NCI-H446 (cell line): Measurements from ENCODE around the gene RAB3GAP2.
"Not testable (repeated sequence)": the region's sequence is repeated elsewhere in the genome, so short reads cannot be mapped to it uniquely, and the experiment has no call there.

Experiments
- DNase-seq, 2 experiments: peaks; one replicate each; lab custom pipeline; 2025; lab: John Stamatoyannopoulos, UW

RAB3GAP2 gene

GRCh38 chr1:220272047-220272840, at the start of gene RAB3GAP2:
TSS of gene RAB3GAP2 (minus strand) at chr1:220272453. CDS start at chr1:220272337, 116 bp downstream.
- peak; percentile 89 to 98 for DNase-seq

DNA sequence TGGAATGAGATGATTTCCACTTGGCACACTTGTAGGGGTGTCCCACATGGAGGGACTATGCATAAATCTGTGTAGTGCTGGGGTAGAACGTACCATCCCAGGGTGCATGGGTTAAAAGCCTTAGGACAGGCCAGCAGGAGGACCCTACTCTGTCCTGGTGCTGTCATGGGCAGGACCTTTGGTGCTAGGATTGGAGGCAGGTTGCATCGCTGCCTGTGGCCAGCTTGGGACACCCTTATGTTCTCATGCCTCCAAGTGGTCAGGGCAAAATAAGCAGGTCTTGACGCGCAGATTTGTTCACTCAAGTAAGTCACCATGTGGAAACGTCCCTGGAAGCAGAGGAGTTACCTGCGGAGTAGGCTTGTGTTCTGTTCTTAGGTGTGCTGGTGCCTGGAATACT, 49.5 kb upstream of the RAB3GAP2 start:
- no peak for DNase-seq

DNA sequence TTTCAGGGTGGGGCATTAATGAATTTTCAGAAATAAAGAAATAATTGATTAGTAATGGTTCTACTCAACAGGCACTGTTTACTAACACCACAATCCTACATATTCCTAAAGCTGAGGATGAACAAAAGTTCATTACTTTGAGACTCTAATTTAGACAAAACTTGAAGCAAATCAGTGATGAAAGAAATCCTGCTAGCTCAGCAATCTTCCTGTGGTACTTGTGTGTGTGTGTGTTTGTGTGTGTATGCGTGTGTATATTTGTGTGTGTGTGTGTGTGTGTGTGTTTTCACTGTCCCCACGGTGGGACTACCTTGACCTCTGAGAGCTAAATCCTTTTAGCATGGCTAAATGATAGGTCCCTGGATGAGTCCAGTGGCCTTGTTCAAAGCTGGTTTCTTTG, 48.5 kb upstream of the RAB3GAP2 start:
- DNase-seq, result no peak

DNA sequence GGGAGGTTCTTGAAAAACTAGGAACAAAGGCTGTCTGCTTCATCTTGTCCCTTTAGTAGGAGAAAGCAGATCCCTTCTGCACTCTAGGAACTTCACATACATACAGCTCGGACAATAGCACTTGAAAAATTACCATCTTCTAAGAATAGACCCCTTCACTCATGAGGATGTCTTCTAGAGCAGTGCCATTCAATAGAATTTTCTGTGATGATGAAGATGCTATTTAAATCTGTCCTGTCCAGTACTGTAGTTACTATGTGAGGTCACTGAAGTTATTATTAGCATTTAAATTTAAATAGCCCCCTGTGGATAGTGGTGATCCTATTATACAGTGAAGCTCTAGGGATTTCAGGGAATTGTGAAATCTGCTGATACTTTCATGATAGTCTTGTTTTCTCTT, 46.4 kb upstream of the RAB3GAP2 start:
- no peak for DNase-seq

DNA sequence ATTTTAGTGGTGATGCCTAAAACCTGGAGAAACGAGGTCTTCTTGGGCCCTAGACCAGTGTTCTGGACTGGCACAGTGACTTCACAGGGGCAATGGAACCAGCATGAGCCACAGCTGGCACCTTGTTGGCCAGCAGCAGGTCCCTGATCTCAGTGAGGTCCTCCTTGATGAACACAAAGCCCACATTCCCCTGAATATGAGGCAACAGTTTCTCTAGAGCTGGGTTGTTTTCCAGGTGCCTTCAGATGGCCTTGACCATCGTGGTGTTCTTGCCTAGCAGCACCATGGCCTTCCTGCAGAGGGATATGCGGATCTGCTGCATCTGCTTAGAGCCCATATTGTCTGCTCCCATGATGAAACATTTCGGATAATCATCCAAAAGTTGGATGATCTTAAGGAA, 44.9 kb upstream of the RAB3GAP2 start:
- no peak for DNase-seq

DNA sequence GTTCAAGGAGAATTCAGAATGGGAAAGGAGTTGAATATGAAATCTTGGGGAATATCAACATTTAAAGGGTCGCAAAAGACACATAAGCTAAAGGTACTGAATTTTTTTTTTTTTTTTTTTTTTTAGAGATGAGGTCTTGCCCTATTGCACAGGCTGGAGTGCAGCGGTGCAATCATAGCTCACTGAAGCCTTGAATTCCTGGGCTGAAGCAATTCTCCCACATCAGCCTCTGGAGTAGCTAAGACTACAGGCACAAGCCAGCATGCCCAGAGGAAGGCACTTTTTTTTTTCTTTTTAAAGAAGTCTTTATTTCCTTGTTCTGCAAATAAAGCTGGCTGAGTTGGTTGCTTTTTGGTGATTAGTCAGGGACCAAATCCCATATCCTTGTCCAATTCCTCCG, 44.1 kb upstream of the RAB3GAP2 start:
- no peak for DNase-seq

DNA sequence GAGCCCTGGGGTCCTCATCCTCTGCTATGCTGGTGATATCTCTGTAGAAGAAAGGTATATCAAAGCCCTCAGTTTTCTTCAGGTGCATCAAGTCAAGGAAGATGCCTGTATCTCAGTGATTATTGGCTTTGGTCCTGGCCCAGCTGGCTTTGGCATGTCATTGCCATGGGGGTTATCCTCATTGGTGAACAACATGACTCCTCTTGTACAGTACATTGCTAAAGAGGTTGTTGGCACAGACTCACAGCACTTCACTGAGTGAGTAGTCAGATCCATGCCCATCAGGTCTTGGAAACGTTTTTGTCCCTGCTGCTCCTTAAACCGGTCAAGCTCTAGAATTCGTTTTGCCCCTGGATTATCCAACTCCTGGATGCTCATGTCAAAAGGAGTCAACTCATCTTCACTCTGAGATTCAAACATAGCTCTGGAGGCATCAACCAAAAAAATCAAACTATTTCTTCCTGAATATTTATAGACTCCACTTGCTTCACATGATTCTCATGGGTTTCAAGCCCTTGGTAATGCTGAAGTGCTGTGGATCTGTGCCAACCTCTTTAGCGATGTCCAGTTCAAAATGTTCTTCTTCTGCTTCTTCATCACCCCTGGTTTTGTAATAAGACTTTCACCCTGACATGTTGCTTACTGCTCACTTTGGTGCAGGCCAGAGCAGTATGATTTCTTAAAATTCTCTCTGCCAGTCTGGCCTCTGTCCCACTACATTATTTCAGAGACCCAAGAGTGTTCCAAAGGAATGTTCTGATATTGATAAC, 43.0 kb upstream of the RAB3GAP2 start:
- DNase-seq, result peak in 1 of 2 experiments; percentile 29

- no peak for DNase-seq
These were observed 41.3 kb upstream of the RAB3GAP2 start for GRCh38 chr1:220313576-220313975.

DNA sequence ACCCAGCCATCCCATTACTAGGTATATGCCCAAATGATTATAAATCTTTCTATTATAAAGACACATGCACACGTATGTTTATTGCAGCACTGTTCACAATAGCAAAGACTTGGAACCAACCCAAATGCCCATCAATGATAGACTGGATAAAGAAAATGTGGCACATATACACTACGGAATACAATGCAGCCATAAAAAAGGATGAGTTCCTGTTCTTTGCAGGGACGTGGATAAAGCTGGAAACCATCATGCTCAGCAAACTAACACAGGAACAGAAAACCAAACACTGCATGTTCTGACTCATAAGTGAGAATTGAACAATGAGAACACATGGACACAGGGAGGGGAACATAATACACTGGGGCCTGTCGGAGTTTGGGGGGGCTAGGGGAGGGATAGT, 37.9 kb upstream of the RAB3GAP2 start:
- DNase-seq, result not testable (repeated sequence)

GRCh38 chr1:220307607-220308006, 35.4 kb upstream of the RAB3GAP2 start:
- no peak for DNase-seq

GRCh38 chr1:220306339-220306738, 34.1 kb upstream of the RAB3GAP2 start:
- no peak for DNase-seq

GRCh38 chr1:220303871-220304270, 31.6 kb upstream of the RAB3GAP2 start:
- no peak for DNase-seq

- no peak for DNase-seq
These were observed 29.4 kb upstream of the RAB3GAP2 start for GRCh38 chr1:220301630-220302029.

DNA sequence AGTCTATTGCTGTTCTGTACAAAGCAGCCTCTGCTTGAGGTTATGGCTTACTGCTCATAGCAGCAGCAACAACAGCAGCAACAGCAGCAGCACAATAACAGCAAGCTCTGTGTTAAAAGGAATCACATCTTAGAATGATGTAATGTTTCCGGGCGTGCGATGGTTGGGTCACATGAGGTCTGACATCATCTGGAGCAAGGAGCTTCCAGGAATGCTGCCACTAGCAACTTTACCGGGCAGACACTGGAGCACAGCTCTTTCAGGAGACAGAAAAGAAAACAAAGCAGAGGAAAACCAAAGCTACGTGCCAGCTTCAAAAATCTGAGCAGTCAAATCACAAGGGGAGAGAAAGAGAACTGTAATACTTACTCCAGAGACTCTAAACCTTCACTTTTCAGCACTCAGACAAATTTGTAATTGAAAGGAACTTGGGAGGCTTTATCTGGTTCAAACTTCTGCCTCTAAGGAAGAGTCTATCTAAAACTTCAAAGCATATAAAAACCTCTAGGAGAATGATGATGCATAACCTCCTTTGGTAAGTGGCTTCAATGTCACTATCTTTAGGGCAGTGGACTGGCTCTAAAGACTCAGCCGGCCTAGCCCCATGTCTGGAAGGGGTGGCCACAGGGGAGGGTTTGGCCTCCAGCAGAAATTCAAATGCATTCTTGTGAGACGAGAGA, 28.3 kb upstream of the RAB3GAP2 start:
- DNase-seq, result peak; percentile 13 to 58

GRCh38 chr1:220299337-220299736, 27.1 kb upstream of the RAB3GAP2 start:
- no peak for DNase-seq

DNA sequence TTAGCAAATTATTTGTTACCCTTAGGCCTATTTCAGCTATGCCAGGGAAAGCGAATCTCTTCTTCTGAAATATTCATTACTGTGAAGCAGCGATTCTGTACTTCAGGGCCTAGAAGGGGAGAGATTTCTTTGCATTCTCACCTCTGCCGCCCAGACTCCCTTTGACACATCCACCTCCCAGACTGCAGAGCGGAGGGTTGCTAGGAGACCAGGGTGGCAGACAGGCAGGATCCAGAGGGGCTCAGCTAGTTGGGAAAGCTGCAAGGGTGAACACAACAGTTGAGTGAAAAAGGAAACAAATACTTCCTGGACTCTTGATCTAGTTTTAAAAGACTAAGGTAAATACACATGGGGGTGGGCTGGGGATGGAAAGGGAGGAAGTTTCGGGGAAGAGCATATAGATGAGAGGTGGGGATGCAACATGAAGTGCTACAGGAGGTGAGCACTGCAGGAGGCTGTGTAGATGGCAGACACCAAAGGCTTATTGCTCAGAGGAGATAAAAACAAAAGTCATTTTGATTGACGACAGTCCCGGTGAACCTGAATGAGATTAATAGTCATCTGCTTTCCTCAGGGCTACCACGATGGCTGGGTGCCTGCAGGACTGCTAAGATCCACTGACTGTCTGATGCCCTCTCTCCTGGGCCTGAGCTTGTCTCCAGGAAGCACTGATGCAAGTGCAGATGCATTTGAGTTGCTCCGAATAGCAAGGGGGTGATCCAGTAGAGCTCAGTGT, 26.4 kb upstream of the RAB3GAP2 start:
- no peak for DNase-seq

DNA sequence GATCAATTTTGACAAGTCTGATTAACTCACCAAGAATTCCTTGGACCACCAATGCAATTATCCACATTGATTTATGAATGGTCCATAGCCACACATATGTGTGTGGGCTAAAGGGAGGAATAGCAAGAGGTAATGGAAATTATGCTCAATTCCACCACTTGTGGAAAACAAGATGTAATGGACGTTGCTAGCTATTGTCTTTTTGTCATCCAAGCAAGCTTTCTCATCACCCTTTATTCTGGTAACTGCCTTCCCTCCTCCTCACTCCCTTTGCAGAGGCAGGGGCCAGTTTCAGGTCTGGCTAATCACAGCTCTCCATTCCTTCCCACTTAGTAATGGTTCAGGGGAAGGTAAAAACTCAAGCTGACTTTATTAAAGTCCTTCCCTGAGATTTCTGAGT, 24.7 kb upstream of the RAB3GAP2 start:
- DNase-seq, result no peak

DNA sequence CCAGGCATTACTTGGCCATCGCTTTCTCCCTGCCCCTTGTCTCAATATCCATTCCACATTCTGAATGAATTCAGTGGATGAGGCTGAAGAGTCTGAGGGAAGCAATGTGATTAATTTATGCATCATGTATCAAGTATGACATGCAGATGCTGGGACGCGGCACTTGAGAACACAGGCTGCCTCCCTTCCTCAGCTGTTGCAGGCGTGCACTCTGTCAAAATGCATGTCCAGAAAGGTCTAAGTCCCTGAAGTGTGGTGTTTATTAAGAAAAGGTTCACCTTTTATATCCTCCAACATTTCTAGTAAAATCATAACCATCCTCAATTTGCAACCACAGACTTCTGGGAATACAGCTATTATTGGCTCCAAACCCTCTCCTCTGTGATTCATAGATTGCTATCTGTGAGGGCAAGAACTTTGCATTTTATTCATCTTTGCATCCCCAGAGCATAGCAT, 22.6 kb upstream of the RAB3GAP2 start:
- DNase-seq, result peak in 1 of 2 experiments; percentile 39

- DNase-seq, result no peak
These were observed 19.3 kb upstream of the RAB3GAP2 start for GRCh38 chr1:220291580-220291979.

DNA sequence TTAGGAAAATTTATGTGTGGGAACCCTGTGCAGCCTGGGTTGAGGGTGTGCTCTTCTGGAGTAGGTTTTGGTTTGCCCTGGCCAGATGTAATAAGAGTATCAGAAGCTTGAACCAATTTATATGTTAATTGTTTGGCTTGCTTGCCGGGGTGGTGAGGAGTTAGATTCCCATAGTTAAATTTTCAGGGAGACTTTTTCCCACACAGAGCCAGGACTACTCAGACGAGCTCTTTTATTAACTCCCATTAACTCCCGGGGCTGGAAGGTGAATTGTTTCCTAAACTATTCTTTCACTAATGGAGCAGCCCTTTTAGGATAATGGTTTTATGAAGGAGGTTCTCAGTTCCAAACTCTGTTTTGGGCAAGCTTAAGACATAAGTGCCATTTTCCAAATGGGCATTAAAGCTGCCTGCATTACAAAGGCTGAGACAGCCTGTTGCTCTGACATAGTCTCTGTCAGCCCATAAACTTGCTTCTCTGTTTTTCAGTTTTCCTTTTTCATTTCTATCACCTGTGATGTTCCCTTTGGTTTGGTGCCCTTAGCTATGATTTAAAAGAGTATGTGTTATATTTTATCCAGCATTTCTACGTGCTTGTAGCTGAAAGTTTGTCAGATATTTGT, 18.0 kb upstream of the RAB3GAP2 start:
- no peak for DNase-seq

DNA sequence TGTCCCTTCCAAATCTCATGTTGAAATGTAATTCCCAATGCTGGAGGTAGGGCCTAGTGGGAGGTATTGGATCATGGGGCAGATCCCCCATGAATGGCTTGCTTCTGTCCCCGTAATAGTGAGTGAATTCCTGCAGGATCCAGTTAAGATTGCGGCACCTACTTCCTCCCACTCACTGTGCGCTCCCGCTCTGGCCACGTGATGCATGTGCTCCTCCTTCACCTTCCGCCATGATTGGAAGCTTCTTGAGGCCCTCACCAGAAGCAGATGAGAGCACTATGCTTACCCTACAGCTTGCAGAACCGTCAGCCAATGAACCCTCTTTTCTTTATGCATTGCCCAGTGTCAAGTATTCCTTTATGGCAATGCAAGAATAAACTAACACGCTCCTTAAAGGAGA, 14.9 kb upstream of the RAB3GAP2 start:
- DNase-seq, result no peak
